MCF 10A (cell line): ENCODE results near the gene GFRA1. TPM values are rescaled to one million over a fixed set of nuclear protein-coding genes. Genes with fewer than 3 reads are reported as not detected.

Experiments used
- BruUV-seq: library from RNA; stranded (reverse); fragments of 400-500 nt; replicated peaks from 2 replicates; lab custom pipeline; 2021; lab: Mats Ljungman, UMichigan
- CTCF ChIA-PET: fragments of 300-600 bp; sonication (Branson Sonifier 250); formaldehyde crosslinking; extraction: SDS; loops from one replicate; lab custom pipeline; 2021; ENCODE audit warnings: antibody characterized with exemption, inconsistent platforms; lab: Yijun Ruan, JAX
- POLR2A ChIA-PET: fragments of 300-600, 350-650 bp; sonication (Branson Sonifier 250); formaldehyde crosslinking; extraction: SDS; loops from one replicate; lab custom pipeline; 2020; ENCODE audit warnings: antibody characterized with exemption, inconsistent platforms; lab: Yijun Ruan, JAX
- DNase-seq: peaks from one replicate; pipeline ENCODE4 v3.0.0-alpha.2; 2018; ENCODE audit not compliant: unreplicated experiment
- H3K27ac Mint-ChIP-seq: one replicate; pipeline ENCODE4 v1.8.0; 2022; ENCODE audit warnings: mild to moderate bottlenecking, low read depth, mixed read lengths; ENCODE audit not compliant: unreplicated experiment
- H3K27me3 Mint-ChIP-seq: one replicate; pipeline ENCODE4 v1.8.0; 2022; ENCODE audit warnings: mixed read lengths; ENCODE audit not compliant: insufficient read depth, unreplicated experiment
- H3K36me3 Mint-ChIP-seq: one replicate; pipeline ENCODE4 v1.8.0; 2022; ENCODE audit warnings: mild to moderate bottlenecking, moderate library complexity, mixed read lengths; ENCODE audit not compliant: insufficient read depth, unreplicated experiment
- H3K4me1 Mint-ChIP-seq: one replicate; pipeline ENCODE4 v1.8.0; 2022; ENCODE audit warnings: mixed read lengths; ENCODE audit not compliant: insufficient read depth, unreplicated experiment
- H3K4me3 Mint-ChIP-seq: one replicate; pipeline ENCODE4 v1.8.0; 2022; ENCODE audit warnings: mild to moderate bottlenecking, moderate library complexity, mixed read lengths; ENCODE audit not compliant: unreplicated experiment
- H3K9me3 Mint-ChIP-seq: one replicate; pipeline ENCODE4 v1.8.0; 2022; ENCODE audit warnings: mixed read lengths; ENCODE audit not compliant: unreplicated experiment
- intact Hi-C: fragments of 100-400 bp; cut with micrococcal nuclease; formaldehyde crosslinking; loops from 2 replicates; pipeline ENCODE4 v1.14.1; 2022
- total RNA-seq: library from RNA; stranded (reverse); gene quantifications from 2 replicates; pipeline ENCODE4 v1.2.3, GENCODE V29; 2022
- TF ChIP-seq, protein P1 (sequence below): fragments of 200-600 bp; IDR thresholded peaks from one replicate; pipeline ENCODE4 v1.8.0; 2022; ENCODE audit warnings: antibody characterized with exemption, mild to moderate bottlenecking; ENCODE audit not compliant: unreplicated experiment

GFRA1 gene
- total RNA-seq, 1 experiment from 2014 or later = not detected

DNA sequence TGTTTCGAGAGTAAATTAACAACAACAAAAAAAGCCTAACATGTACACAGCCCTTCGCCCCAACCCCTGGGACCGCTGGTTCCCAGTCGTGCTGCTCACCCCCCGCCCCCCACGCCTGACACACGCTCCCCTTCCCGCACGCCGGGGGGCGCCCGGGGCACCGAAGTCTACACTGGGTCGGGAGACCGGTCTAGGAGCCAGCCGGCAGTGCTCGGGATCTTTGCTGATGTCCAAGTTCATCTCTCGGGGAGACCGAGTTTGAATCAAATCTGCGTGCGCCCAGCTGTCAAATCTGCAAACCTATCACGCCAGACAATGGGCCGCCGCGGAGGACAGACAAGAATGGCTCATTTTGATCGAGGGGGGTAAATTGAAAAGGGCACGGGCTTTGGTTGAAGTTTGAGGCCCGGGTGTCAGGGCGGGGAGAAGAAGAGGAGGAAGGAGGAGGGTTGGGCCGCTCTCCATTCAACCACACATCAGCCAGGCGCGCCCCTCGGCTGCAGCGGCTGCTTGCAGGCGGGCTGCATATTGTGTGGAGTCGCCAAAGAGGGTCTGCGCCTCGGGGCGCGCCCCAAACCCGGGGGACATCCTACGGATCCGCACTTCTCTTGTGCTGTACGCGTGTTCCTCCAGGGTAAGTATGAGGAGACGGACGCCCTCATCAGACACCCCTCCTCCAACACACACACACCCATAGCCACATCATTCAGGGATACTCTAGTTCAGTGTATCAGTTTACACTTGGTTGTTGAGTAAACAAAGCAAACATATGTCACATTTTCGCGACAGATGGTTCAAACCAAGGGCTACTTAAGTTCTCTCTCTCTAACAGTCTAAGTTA, 1.3 kb upstream of the GFRA1 start:
- ChIA-PET POLR2A (no interaction called here), CTCF (interaction anchor here (0.7 to 1.4 kb wide), 4 partner anchors 13 to 481 kb away, joined by 3 to 7 read pairs (median 4); no protein-coding TSS in a partner anchor)
- peaks cover 23% of the 10 kb centered on the region for H3K27me3 Mint-ChIP-seq
- TF ChIP-seq, protein P1, sequence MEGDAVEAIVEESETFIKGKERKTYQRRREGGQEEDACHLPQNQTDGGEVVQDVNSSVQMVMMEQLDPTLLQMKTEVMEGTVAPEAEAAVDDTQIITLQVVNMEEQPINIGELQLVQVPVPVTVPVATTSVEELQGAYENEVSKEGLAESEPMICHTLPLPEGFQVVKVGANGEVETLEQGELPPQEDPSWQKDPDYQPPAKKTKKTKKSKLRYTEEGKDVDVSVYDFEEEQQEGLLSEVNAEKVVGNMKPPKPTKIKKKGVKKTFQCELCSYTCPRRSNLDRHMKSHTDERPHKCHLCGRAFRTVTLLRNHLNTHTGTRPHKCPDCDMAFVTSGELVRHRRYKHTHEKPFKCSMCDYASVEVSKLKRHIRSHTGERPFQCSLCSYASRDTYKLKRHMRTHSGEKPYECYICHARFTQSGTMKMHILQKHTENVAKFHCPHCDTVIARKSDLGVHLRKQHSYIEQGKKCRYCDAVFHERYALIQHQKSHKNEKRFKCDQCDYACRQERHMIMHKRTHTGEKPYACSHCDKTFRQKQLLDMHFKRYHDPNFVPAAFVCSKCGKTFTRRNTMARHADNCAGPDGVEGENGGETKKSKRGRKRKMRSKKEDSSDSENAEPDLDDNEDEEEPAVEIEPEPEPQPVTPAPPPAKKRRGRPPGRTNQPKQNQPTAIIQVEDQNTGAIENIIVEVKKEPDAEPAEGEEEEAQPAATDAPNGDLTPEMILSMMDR = no peak
- no peak overlapping the region for H3K27ac Mint-ChIP-seq
- BruUV-seq = no TSS peak
- no peaks in the 10 kb centered on the region for H3K36me3 Mint-ChIP-seq
- no peaks in the 10 kb centered on the region for H3K9me3 Mint-ChIP-seq
- intact Hi-C loops = no loop called here
- peak overlapping the region; percentile 68 for H3K4me3 Mint-ChIP-seq
- peaks cover 10% of the 10 kb centered on the region for H3K4me1 Mint-ChIP-seq
- DNase-seq = no peak

DNA sequence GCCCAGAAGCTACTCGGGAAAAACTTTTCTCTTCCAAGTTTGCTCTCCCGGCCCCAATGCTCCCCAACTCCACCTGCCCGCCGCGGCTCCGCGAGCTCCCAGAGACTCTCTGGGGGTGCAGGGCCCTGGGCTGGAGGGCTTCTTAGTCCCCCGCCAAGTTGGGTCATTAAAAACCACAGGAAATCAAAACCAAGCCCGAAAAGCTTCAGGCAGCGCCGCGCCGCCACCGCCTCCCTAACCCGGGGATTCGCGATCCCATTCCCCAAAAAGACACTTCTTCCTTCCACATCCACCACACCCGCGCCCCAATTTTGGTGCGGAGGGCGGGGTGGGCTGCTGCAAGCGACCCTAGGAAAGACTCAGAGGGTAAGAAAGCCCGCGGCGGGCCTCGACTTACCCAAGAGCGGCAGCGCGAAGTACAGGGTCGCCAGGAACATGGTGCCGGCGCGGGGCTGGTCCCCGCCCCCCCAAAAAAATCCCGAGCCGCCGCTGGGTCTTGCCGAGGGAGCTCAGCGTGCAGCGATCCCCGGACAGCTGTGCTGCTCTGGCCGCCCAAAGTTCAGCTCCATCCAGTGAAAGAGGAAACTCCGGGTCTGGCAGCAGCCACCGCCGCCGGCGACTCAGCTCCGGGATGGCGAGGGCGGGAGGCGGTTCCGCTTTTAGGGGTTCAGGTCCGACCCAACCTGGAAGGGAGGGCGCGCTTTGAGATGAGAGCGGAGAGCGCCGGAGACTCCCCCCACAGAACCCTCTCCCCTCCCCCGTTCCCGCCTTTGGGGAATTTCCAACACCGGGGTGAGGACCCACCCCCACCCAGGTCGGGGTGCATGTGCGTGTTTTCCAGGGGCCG, 1.2 kb downstream of the GFRA1 start:
- Mint-ChIP-seq H3K27me3 (peaks cover 23% of the 10 kb centered on the region), H3K36me3 (no peaks in the 10 kb centered on the region), H3K4me1 (peaks cover 10% of the 10 kb centered on the region), H3K9me3 (no peaks in the 10 kb centered on the region), H3K27ac (no peak overlapping the region), H3K4me3 (peak overlapping the region; percentile 28)
- ChIA-PET POLR2A (interaction anchor here (1.3 kb wide), 1 partner anchor 307 kb away, joined by 3 read pairs; no protein-coding TSS in a partner anchor), CTCF (no interaction called here)
- TF ChIP-seq, protein P1 = no peak
- no peak for DNase-seq
- intact Hi-C loops = no loop called here
- no TSS peak for BruUV-seq

DNA sequence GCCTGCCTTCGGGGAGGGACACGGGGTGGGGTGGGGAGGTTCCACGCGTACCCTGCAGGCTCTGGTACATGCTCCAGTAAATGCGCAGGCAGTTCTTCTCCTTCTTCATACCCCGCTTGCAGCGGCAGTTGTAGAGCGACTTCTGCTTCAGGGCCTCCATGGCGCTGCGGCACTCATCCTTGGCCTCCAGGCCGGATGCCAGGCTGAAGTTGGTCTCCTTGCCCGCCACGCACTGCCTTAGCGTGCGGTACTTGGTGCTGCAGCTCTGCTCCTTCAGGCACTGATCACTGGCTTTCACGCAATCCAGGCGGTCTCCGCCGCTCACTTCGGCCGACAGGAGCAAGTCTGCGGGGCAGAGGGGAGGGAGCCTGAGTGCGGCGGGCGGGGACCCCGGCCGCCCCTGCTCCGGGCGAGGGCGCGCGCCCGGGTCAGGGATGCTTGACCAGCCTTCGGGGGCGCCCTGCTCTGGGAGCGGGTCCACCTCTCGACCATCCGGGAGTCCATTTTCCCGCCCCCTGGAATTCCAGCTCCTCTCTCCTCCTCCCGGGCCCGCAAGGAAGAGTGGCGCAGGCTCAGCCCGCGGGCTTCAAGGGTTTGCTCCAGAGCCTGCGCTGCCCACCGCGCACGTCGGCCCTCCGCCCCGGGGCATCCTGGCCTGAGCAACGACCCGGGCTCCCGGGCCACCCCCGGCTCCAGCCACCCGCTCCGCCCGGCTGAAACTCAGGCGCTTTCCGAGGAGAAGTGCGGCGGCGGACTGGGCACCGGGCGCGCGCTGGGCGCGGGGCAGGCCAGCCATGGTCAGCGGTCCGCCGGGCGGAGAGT, 2.0 kb downstream of the GFRA1 start:
- no TSS peak for BruUV-seq
- intact Hi-C loops = no loop called here
- TF ChIP-seq, protein P1 = no peak

More for the DNA sequence above, 2.0 kb downstream of the GFRA1 start:
- no peaks in the 10 kb centered on the region for H3K9me3 Mint-ChIP-seq
- no peak for DNase-seq
- ChIA-PET POLR2A (no interaction called here), CTCF (interaction anchor here (1.0 kb wide), 1 partner anchor 14 kb away, joined by 4 read pairs; no protein-coding TSS in a partner anchor)
- peaks cover 10% of the 10 kb centered on the region for H3K4me1 Mint-ChIP-seq
- H3K27ac Mint-ChIP-seq = no peak overlapping the region
- peaks cover 23% of the 10 kb centered on the region for H3K27me3 Mint-ChIP-seq
- no peaks in the 10 kb centered on the region for H3K36me3 Mint-ChIP-seq
- no peak overlapping the region for H3K4me3 Mint-ChIP-seq
